Mucosa of descending colon (tissue), 3 donors: ENCODE data around the gene PACS2. TPM values are rescaled to one million over a fixed set of nuclear protein-coding genes. Genes with fewer than 3 reads are reported as not detected.
A peak's percentile ranks its signal among the peaks of the same experiment; 100 is the strongest.

ENCODE experiments used
- ATAC-seq: fragments of 200-7000 bp; cut with Tn5 transposase; one replicate; pipeline ENCODE4 v1.9.1; 2020; ENCODE audit warnings: mild to moderate bottlenecking, moderate library complexity
- DNase-seq, 3 donors: peaks; one replicate each; pipeline ENCODE4 v3.0.0-alpha.2; 2020
- H3K36me3 ChIP-seq: fragments of 200-600 bp; one replicate; pipeline ENCODE4 v1.8.0; 2021; ENCODE audit warnings: low read depth, mild to moderate bottlenecking
- H3K4me1 ChIP-seq: fragments of 200-600 bp; one replicate; pipeline ENCODE4 v1.8.0; 2021; ENCODE audit warnings: low read depth, mild to moderate bottlenecking
- H3K4me3 ChIP-seq: fragments of 200-600 bp; one replicate; pipeline ENCODE4 v1.8.0; 2021; ENCODE audit warnings: mild to moderate bottlenecking
- H3K9me3 ChIP-seq: fragments of 200-600 bp; one replicate; pipeline ENCODE4 v1.8.0; 2021; ENCODE audit warnings: mild to moderate bottlenecking
- CTCF ChIP-seq: fragments of 200-600 bp; IDR thresholded peaks from one replicate; pipeline ENCODE4 v1.8.0; 2022; ENCODE audit warnings: antibody characterized with exemption, mild to moderate bottlenecking
- intact Hi-C, 2 donors: fragments of 100-400 bp; cut with DNase I in 1 of 2; cut with micrococcal nuclease in 1 of 2; formaldehyde crosslinking; loops; one replicate each; pipeline versions ENCODE4 v1.11.0 to v1.11.1; 2022; cut with DNase I, micrococcal nuclease
- total RNA-seq, 3 donors: library from RNA; stranded (reverse); fragmentation: NEBNext Ultra II Directional in 2 of 3; extraction: Animal tissue kit (Norgen Biotek cat#: 25700) in 2 of 3; gene quantifications; one replicate each; pipeline versions ENCODE4 v1.2.1 to v1.2.4, GENCODE V29; 2021 to 2023
- donor health status: DM: no; HTN: no; CAD: no; lungs with moderate emphysema.
- donor health status: DM: no; HTN: no; CAD: no.
- donor health status: DM: no; HTN: yes; CAD: no.

Gene PACS2
- total RNA-seq, 3 donors from 2014 or later: 71.7 to 84.3 (median 78.9) TPM

- Histone ChIP-seq H3K4me1 (no peaks in the 10 kb centered on the region), H3K9me3 (no peaks in the 10 kb centered on the region), H3K4me3 (no peak overlapping the region), H3K36me3 (no peaks in the 10 kb centered on the region)
- intact Hi-C loops: no loop called here
- no peak for TF ChIP-seq CTCF
- ATAC-seq (peak; percentile 8), DNase-seq (no peak)
These were observed 8.4 kb downstream of the PACS2 start for GRCh38 chr14:105322791-105323556.

- H3K4me1 ChIP-seq: no peaks in the 10 kb centered on the region
- no peak for ATAC-seq
- H3K36me3 ChIP-seq: no peaks in the 10 kb centered on the region
- H3K9me3 ChIP-seq: no peaks in the 10 kb centered on the region
- no peak for DNase-seq
- intact Hi-C loops: no loop called here
- H3K4me3 ChIP-seq: no peak overlapping the region
- no peak for TF ChIP-seq CTCF
These were observed 9.1 kb downstream of the PACS2 start for GRCh38 chr14:105323663-105324062.

- no peak for ATAC-seq
- Histone ChIP-seq H3K9me3 (no peaks in the 10 kb centered on the region), H3K4me3 (no peak overlapping the region), H3K36me3 (no peaks in the 10 kb centered on the region), H3K4me1 (no peaks in the 10 kb centered on the region)
- peak in 1 of 3 donors; percentile 34 for DNase-seq
- no peak for TF ChIP-seq CTCF
- intact Hi-C loops: no loop called here
These were observed 9.7 kb downstream of the PACS2 start for GRCh38 chr14:105324080-105324778.

GRCh38 chr14:105324871-105325270 lies 10.3 kb downstream of the PACS2 start:
- ATAC-seq (no peak), DNase-seq (no peak)
- no peaks in the 10 kb centered on the region for H3K4me1 ChIP-seq
- no peak for TF ChIP-seq CTCF
- H3K9me3 ChIP-seq: no peaks in the 10 kb centered on the region
- H3K4me3 ChIP-seq: no peak overlapping the region
- no peaks in the 10 kb centered on the region for H3K36me3 ChIP-seq
- intact Hi-C loops: no loop called here

- Histone ChIP-seq H3K4me3 (no peak overlapping the region), H3K9me3 (no peaks in the 10 kb centered on the region), H3K36me3 (no peaks in the 10 kb centered on the region), H3K4me1 (no peaks in the 10 kb centered on the region)
- intact Hi-C loops: no loop called here
- peak in 1 of 3 donors; percentile 37 for DNase-seq
- no peak for TF ChIP-seq CTCF
- ATAC-seq: no peak
These were observed 10.8 kb downstream of the PACS2 start for GRCh38 chr14:105325303-105325702.
